ENCODE measurements around the gene IRF1. TPM values are rescaled to one million over a fixed set of nuclear protein-coding genes. Genes with fewer than 3 reads are reported as not detected.

Gene IRF1
- polyA plus RNA-seq (2013): 2.7 and 3.3 TPM in 2 replicates

GRCh38 chr5:132490484-132491367 lies at the start of gene IRF1:
Gene IRF1, minus strand, starts transcription at chr5:132490773. Its CDS starts 1,295 bp downstream, at chr5:132489478.
- H4K12ac ChIP-seq (ENCODE audit: low read depth, low read length): peak within 1 kb of the TSS; percentile 54
- H3K27ac ChIP-seq (ENCODE audit: low read depth, low read length): peak within 1 kb of the TSS; percentile 43
- H3K79me1 ChIP-seq (ENCODE audit: low read length): peaks cover 12% of the 10 kb centered on the region
- peak within 1 kb of the TSS; percentile 64 for H2BK5ac ChIP-seq (ENCODE audit: low read depth, low read length, poor library complexity)
- H3K4me3 ChIP-seq (ENCODE audit: low read depth, low read length): peak within 1 kb of the TSS; percentile 75
- H3K14ac ChIP-seq (ENCODE audit: low read length): peak within 1 kb of the TSS; percentile 83
- no peak within 1 kb of the TSS for H2AK5ac ChIP-seq (ENCODE audit: low read length)
- H2BK12ac ChIP-seq (ENCODE audit: low read length): peak within 1 kb of the TSS; percentile 42
- H3K4ac ChIP-seq (ENCODE audit: low read depth, low read length): no peak within 1 kb of the TSS
- H3K18ac ChIP-seq (ENCODE audit: low read length): peak within 1 kb of the TSS; percentile 69
- no CpG with 5 or more reads among the region's 87 CpGs for WGBS (ENCODE audit: extremely low coverage, insufficient coverage, insufficient read length)
- H3K27me3 ChIP-seq (ENCODE audit: insufficient read depth, low read length): no peaks in the 10 kb centered on the region
- peak within 1 kb of the TSS; percentile 63 for H3K9ac ChIP-seq (ENCODE audit: low read length)
- H4K8ac ChIP-seq (ENCODE audit: low read depth, low read length): peak within 1 kb of the TSS; percentile 71
- peaks cover 11 to 16% of the 10 kb centered on the region in 2 experiments for H3K4me1 ChIP-seq (ENCODE audit: control insufficient read depth in 1 of 2, insufficient read depth in 2 of 2, low read length in 2 of 2)
- peaks cover 1% of the 10 kb centered on the region for H3K79me2 ChIP-seq (ENCODE audit: control insufficient read depth, insufficient read depth, low read length, poor library complexity)
- no peaks in the 10 kb centered on the region for H3K9me3 ChIP-seq (ENCODE audit: insufficient read depth, low read depth, low read length)
- peak within 1 kb of the TSS; percentile 70 for H3K4me2 ChIP-seq (ENCODE audit: low read length)
- DNase-seq: peak; percentile 97 to 99
- H3K36me3 ChIP-seq (ENCODE audit: control insufficient read depth in 1 of 2, insufficient read depth in 2 of 2, low read length in 2 of 2): peaks cover 7 to 10% of the 10 kb centered on the region in 2 experiments
- H4K91ac ChIP-seq (ENCODE audit: low read depth, low read length): peak within 1 kb of the TSS; percentile 88
- H2BK120ac ChIP-seq (ENCODE audit: insufficient read depth, low read length, poor library complexity): peak within 1 kb of the TSS; percentile 87
- peak within 1 kb of the TSS; percentile 73 for H2AFZ ChIP-seq (ENCODE audit: insufficient read depth, low read length, poor library complexity)
- H3K23ac ChIP-seq (ENCODE audit: low read length): no peak within 1 kb of the TSS

DNA sequence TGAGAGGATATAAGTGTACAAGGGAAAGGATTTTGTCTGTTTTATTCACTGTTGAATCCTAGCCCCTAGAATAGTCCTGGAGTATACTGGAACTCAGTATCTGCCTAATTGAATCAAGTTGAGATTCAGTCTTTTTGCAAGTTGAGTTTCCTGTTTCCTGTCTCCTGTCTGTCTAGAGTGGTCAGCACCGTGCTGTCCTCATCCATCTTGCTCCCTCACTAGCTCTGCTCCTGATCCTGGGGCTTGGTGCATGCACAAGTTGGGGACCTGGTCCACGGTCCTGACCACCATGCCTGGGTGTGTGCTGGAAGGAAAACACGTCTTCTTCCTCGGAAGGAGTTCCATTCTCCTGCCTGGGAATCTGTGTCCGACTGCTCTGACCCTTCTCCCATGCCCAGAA lies 49.6 kb upstream of the IRF1 start:
- H4K91ac ChIP-seq (ENCODE audit: low read depth, low read length): no peak overlapping the region
- H3K27me3 ChIP-seq (ENCODE audit: insufficient read depth, low read length): no peaks in the 10 kb centered on the region
- H3K14ac ChIP-seq (ENCODE audit: low read length): no peak overlapping the region
- no peak overlapping the region for H4K8ac ChIP-seq (ENCODE audit: low read depth, low read length)
- H4K12ac ChIP-seq (ENCODE audit: low read depth, low read length): no peak overlapping the region
- H2AFZ ChIP-seq (ENCODE audit: insufficient read depth, low read length, poor library complexity): no peak overlapping the region
- H3K79me1 ChIP-seq (ENCODE audit: low read length): no peaks in the 10 kb centered on the region
- H3K4ac ChIP-seq (ENCODE audit: low read depth, low read length): no peak overlapping the region
- no peak overlapping the region for H3K18ac ChIP-seq (ENCODE audit: low read length)
- no peak overlapping the region for H3K9ac ChIP-seq (ENCODE audit: low read length)
- no peaks in the 10 kb centered on the region for H3K79me2 ChIP-seq (ENCODE audit: control insufficient read depth, insufficient read depth, low read length, poor library complexity)
- no peaks in the 10 kb centered on the region for H3K9me3 ChIP-seq (ENCODE audit: insufficient read depth, low read depth, low read length)
- no peak overlapping the region for H2BK12ac ChIP-seq (ENCODE audit: low read length)
- H3K36me3 ChIP-seq (ENCODE audit: control insufficient read depth in 1 of 2, insufficient read depth in 2 of 2, low read length in 2 of 2): no peaks in the 10 kb centered on the region
- no peak overlapping the region for H2AK5ac ChIP-seq (ENCODE audit: low read length)
- H2BK120ac ChIP-seq (ENCODE audit: insufficient read depth, low read length, poor library complexity): no peak overlapping the region
- H3K27ac ChIP-seq (ENCODE audit: low read depth, low read length): no peak overlapping the region
- WGBS (ENCODE audit: extremely low coverage, insufficient coverage, insufficient read length): no CpG with 5 or more reads among the region's 5 CpGs
- DNase-seq: no peak
- H3K4me2 ChIP-seq (ENCODE audit: low read length): no peak overlapping the region
- no peak overlapping the region for H2BK5ac ChIP-seq (ENCODE audit: low read depth, low read length, poor library complexity)
- H3K4me1 ChIP-seq (ENCODE audit: control insufficient read depth in 1 of 2, insufficient read depth in 2 of 2, low read length in 2 of 2): no peaks in the 10 kb centered on the region
- no peak overlapping the region for H3K4me3 ChIP-seq (ENCODE audit: low read depth, low read length)
- no peak overlapping the region for H3K23ac ChIP-seq (ENCODE audit: low read length)

GRCh38 chr5:132539716-132540115 lies 49.1 kb upstream of the IRF1 start:
- H3K79me2 ChIP-seq (ENCODE audit: control insufficient read depth, insufficient read depth, low read length, poor library complexity): no peaks in the 10 kb centered on the region
- no peak for DNase-seq
- H2BK120ac ChIP-seq (ENCODE audit: insufficient read depth, low read length, poor library complexity): no peak overlapping the region
- no peaks in the 10 kb centered on the region for H3K27me3 ChIP-seq (ENCODE audit: insufficient read depth, low read length)
- H4K8ac ChIP-seq (ENCODE audit: low read depth, low read length): no peak overlapping the region
- no peak overlapping the region for H3K9ac ChIP-seq (ENCODE audit: low read length)
- no peak overlapping the region for H4K12ac ChIP-seq (ENCODE audit: low read depth, low read length)
- no peak overlapping the region for H3K4me3 ChIP-seq (ENCODE audit: low read depth, low read length)
- no CpG with 5 or more reads among the region's 4 CpGs for WGBS (ENCODE audit: extremely low coverage, insufficient coverage, insufficient read length)
- no peaks in the 10 kb centered on the region for H3K79me1 ChIP-seq (ENCODE audit: low read length)
- no peak overlapping the region for H3K4me2 ChIP-seq (ENCODE audit: low read length)
- H2BK12ac ChIP-seq (ENCODE audit: low read length): no peak overlapping the region
- H3K9me3 ChIP-seq (ENCODE audit: insufficient read depth, low read depth, low read length): no peaks in the 10 kb centered on the region
- H2BK5ac ChIP-seq (ENCODE audit: low read depth, low read length, poor library complexity): no peak overlapping the region
- H2AK5ac ChIP-seq (ENCODE audit: low read length): no peak overlapping the region
- H3K23ac ChIP-seq (ENCODE audit: low read length): no peak overlapping the region
- no peak overlapping the region for H3K27ac ChIP-seq (ENCODE audit: low read depth, low read length)
- no peak overlapping the region for H2AFZ ChIP-seq (ENCODE audit: insufficient read depth, low read length, poor library complexity)
- H3K4me1 ChIP-seq (ENCODE audit: control insufficient read depth in 1 of 2, insufficient read depth in 2 of 2, low read length in 2 of 2): no peaks in the 10 kb centered on the region
- H4K91ac ChIP-seq (ENCODE audit: low read depth, low read length): no peak overlapping the region
- H3K18ac ChIP-seq (ENCODE audit: low read length): no peak overlapping the region
- no peak overlapping the region for H3K14ac ChIP-seq (ENCODE audit: low read length)
- no peak overlapping the region for H3K4ac ChIP-seq (ENCODE audit: low read depth, low read length)
- no peaks in the 10 kb centered on the region for H3K36me3 ChIP-seq (ENCODE audit: control insufficient read depth in 1 of 2, insufficient read depth in 2 of 2, low read length in 2 of 2)

DNA sequence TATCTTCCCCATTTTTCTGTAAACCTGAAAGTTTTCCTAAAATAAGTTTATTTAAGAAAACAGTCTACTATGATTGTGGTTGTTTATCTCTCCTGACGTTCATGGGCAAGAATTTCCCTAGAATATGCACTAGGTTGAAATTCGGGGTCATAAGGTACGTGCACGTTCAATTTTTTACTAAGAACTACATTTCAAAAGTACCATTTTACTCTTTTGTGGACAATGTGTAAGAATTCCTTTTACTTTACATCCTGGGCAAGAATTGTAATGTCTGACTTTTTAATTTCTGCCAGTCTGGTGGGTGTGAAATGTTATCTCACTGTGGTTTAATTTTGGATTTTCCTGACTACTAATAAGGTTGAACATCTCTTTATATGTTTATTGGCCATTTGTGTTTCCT lies 40.4 kb upstream of the IRF1 start:
- Histone ChIP-seq H3K36me3 (ENCODE audit: control insufficient read depth in 1 of 2, insufficient read depth in 2 of 2, low read length in 2 of 2) (no peaks in the 10 kb centered on the region), H3K79me2 (ENCODE audit: control insufficient read depth, insufficient read depth, low read length, poor library complexity) (no peaks in the 10 kb centered on the region), H3K4ac (ENCODE audit: low read depth, low read length) (no peak overlapping the region), H3K14ac (ENCODE audit: low read length) (no peak overlapping the region), H2BK120ac (ENCODE audit: insufficient read depth, low read length, poor library complexity) (no peak overlapping the region), H2BK5ac (ENCODE audit: low read depth, low read length, poor library complexity) (no peak overlapping the region), H2BK12ac (ENCODE audit: low read length) (no peak overlapping the region), H3K4me2 (ENCODE audit: low read length) (no peak overlapping the region), H3K4me3 (ENCODE audit: low read depth, low read length) (no peak overlapping the region), H3K9me3 (ENCODE audit: insufficient read depth, low read depth, low read length) (no peaks in the 10 kb centered on the region), H4K12ac (ENCODE audit: low read depth, low read length) (no peak overlapping the region), H3K4me1 (ENCODE audit: control insufficient read depth in 1 of 2, insufficient read depth in 2 of 2, low read length in 2 of 2) (no peaks in the 10 kb centered on the region), H2AK5ac (ENCODE audit: low read length) (no peak overlapping the region), H3K18ac (ENCODE audit: low read length) (no peak overlapping the region), H3K9ac (ENCODE audit: low read length) (no peak overlapping the region), H4K91ac (ENCODE audit: low read depth, low read length) (no peak overlapping the region), H3K79me1 (ENCODE audit: low read length) (no peaks in the 10 kb centered on the region), H3K27ac (ENCODE audit: low read depth, low read length) (no peak overlapping the region), H3K27me3 (ENCODE audit: insufficient read depth, low read length) (no peaks in the 10 kb centered on the region), H4K8ac (ENCODE audit: low read depth, low read length) (no peak overlapping the region), H2AFZ (ENCODE audit: insufficient read depth, low read length, poor library complexity) (no peak overlapping the region), H3K23ac (ENCODE audit: low read length) (no peak overlapping the region)
- no CpG with 5 or more reads among the region's 4 CpGs for WGBS (ENCODE audit: extremely low coverage, insufficient coverage, insufficient read length)
- DNase-seq: no peak
